Activated CD4-positive, alpha-beta T cell treated with anti-CD3 and anti-CD28 coated beads, Interleukin-2, amount 10 ng/mL, durations not matched to agents 7 days and 5 days (primary cell): ENCODE data around the gene NSD2. TPM values are rescaled to one million over a fixed set of nuclear protein-coding genes. Genes with fewer than 3 reads are reported as not detected.

Experiments
- CTCF ChIA-PET: fragments of 350-600 bp; sonication (Branson Sonifier 250); formaldehyde crosslinking; loops from one replicate; lab custom pipeline; 2021; ENCODE audit warnings: antibody characterized with exemption; lab: Charles Lee
- POLR2A ChIA-PET: fragments of 350-600 bp; sonication (Branson Sonifier 250); formaldehyde crosslinking; loops from one replicate; lab custom pipeline; 2021; ENCODE audit warnings: antibody characterized with exemption; lab: Charles Lee
- DNase-seq: peaks from one replicate; pipeline ENCODE4 v3.0.0-alpha.2; 2020
- H3K27ac Mint-ChIP-seq: one replicate; pipeline ENCODE4 v1.8.0; 2021; ENCODE audit warnings: mild to moderate bottlenecking, moderate library complexity, mixed read lengths
- H3K27me3 Mint-ChIP-seq: one replicate; pipeline ENCODE4 v1.8.0; 2021; ENCODE audit warnings: mixed read lengths
- H3K36me3 Mint-ChIP-seq: one replicate; pipeline ENCODE4 v1.8.0; 2021; ENCODE audit warnings: low read depth, mixed read lengths
- H3K4me1 Mint-ChIP-seq: one replicate; pipeline ENCODE4 v1.8.0; 2021; ENCODE audit warnings: mixed read lengths
- H3K4me3 Mint-ChIP-seq: one replicate; pipeline ENCODE4 v1.8.0; 2021; ENCODE audit warnings: mild to moderate bottlenecking, moderate library complexity, mixed read lengths
- H3K9me3 Mint-ChIP-seq: one replicate; pipeline ENCODE4 v1.8.0; 2021; ENCODE audit warnings: mixed read lengths
- total RNA-seq, 2 experiments: library from RNA; stranded (reverse); gene quantifications; one replicate each; pipeline ENCODE4 v1.2.3, GENCODE V29; 2021

The NSD2 gene
- total RNA-seq, 2 experiments from 2014 or later, result 248 to 271 TPM

GRCh38 chr4:1961038-1961437 lies 89.8 kb downstream of the NSD2 start:
- H3K9me3 Mint-ChIP-seq, result no peaks in the 10 kb centered on the region
- no peaks in the 10 kb centered on the region for H3K27me3 Mint-ChIP-seq
- ChIA-PET CTCF (interaction anchor here (0.6 kb wide), 1 partner anchor 203 kb away, joined by 4 read pairs; no protein-coding TSS in a partner anchor), POLR2A (no interaction called here)
- H3K4me1 Mint-ChIP-seq, result no peaks in the 10 kb centered on the region
- H3K4me3 Mint-ChIP-seq, result no peak overlapping the region
- peaks cover 89% of the 10 kb centered on the region for H3K36me3 Mint-ChIP-seq
- DNase-seq, result no peak
- no peak overlapping the region for H3K27ac Mint-ChIP-seq

- H3K9me3 Mint-ChIP-seq, result no peaks in the 10 kb centered on the region
- ChIA-PET POLR2A (no interaction called here), CTCF (interaction anchor here (0.6 kb wide), 1 partner anchor 203 kb away, joined by 4 read pairs; no protein-coding TSS in a partner anchor)
- H3K4me3 Mint-ChIP-seq, result no peak overlapping the region
- H3K27me3 Mint-ChIP-seq, result no peaks in the 10 kb centered on the region
- H3K27ac Mint-ChIP-seq, result no peak overlapping the region
- H3K4me1 Mint-ChIP-seq, result no peaks in the 10 kb centered on the region
- no peak for DNase-seq
- H3K36me3 Mint-ChIP-seq, result peaks cover 87% of the 10 kb centered on the region
These were observed 90.4 kb downstream of the NSD2 start for GRCh38 chr4:1961563-1961962.

- H3K4me3 Mint-ChIP-seq, result no peak overlapping the region
- H3K4me1 Mint-ChIP-seq, result no peaks in the 10 kb centered on the region
- ChIA-PET CTCF (interaction anchor here (0.6 kb wide), 1 partner anchor 510 kb away, joined by 3 read pairs; no protein-coding TSS in a partner anchor), POLR2A (no interaction called here)
- H3K9me3 Mint-ChIP-seq, result no peaks in the 10 kb centered on the region
- H3K27me3 Mint-ChIP-seq, result no peaks in the 10 kb centered on the region
- H3K27ac Mint-ChIP-seq, result no peak overlapping the region
- DNase-seq, result no peak
- peaks cover 86% of the 10 kb centered on the region for H3K36me3 Mint-ChIP-seq
These were observed 91.8 kb downstream of the NSD2 start for GRCh38 chr4:1962980-1963379.

- H3K9me3 Mint-ChIP-seq, result no peaks in the 10 kb centered on the region
- no peak overlapping the region for H3K4me3 Mint-ChIP-seq
- POLR2A ChIA-PET, result no interaction called here
- CTCF ChIA-PET, result interaction anchor here (0.6 to 1.0 kb wide), 4 partner anchors 9 to 514 kb away, joined by 3 to 5 read pairs (median 3); no protein-coding TSS in a partner anchor
- no peak for DNase-seq
- no peak overlapping the region for H3K27ac Mint-ChIP-seq
- H3K27me3 Mint-ChIP-seq, result no peaks in the 10 kb centered on the region
- H3K36me3 Mint-ChIP-seq, result peaks cover 82% of the 10 kb centered on the region
- H3K4me1 Mint-ChIP-seq, result no peaks in the 10 kb centered on the region
These were observed 93.2 kb downstream of the NSD2 start for GRCh38 chr4:1964443-1964842.

- ChIA-PET CTCF (interaction anchor here (1.0 kb wide), 1 partner anchor 11 kb away, joined by 3 read pairs; no protein-coding TSS in a partner anchor), POLR2A (no interaction called here)
- Mint-ChIP-seq H3K27me3 (no peaks in the 10 kb centered on the region), H3K36me3 (peaks cover 80% of the 10 kb centered on the region), H3K27ac (peak overlapping the region; percentile 3), H3K4me3 (no peak overlapping the region), H3K9me3 (no peaks in the 10 kb centered on the region), H3K4me1 (no peaks in the 10 kb centered on the region)
- DNase-seq, result no peak
These were observed 93.8 kb downstream of the NSD2 start for GRCh38 chr4:1964971-1965370.

- no peak for DNase-seq
- peak overlapping the region; percentile 14 for H3K27ac Mint-ChIP-seq
- POLR2A ChIA-PET, result no interaction called here
- no peaks in the 10 kb centered on the region for H3K9me3 Mint-ChIP-seq
- no peak overlapping the region for H3K4me3 Mint-ChIP-seq
- H3K36me3 Mint-ChIP-seq, result peaks cover 73% of the 10 kb centered on the region
- H3K4me1 Mint-ChIP-seq, result no peaks in the 10 kb centered on the region
- H3K27me3 Mint-ChIP-seq, result no peaks in the 10 kb centered on the region
- CTCF ChIA-PET, result no interaction called here
These were observed 96.4 kb downstream of the NSD2 start for GRCh38 chr4:1967512-1968149.

- CTCF ChIA-PET, result interaction anchor here (1.6 kb wide), 1 partner anchor 10 kb away, joined by 4 read pairs; no protein-coding TSS in a partner anchor
- H3K4me1 Mint-ChIP-seq, result no peaks in the 10 kb centered on the region
- H3K27ac Mint-ChIP-seq, result no peak overlapping the region
- no peak for DNase-seq
- POLR2A ChIA-PET, result no interaction called here
- no peaks in the 10 kb centered on the region for H3K9me3 Mint-ChIP-seq
- H3K27me3 Mint-ChIP-seq, result no peaks in the 10 kb centered on the region
- peaks cover 69% of the 10 kb centered on the region for H3K36me3 Mint-ChIP-seq
- H3K4me3 Mint-ChIP-seq, result no peak overlapping the region
These were observed 97.6 kb downstream of the NSD2 start for GRCh38 chr4:1968686-1969295.

- no peaks in the 10 kb centered on the region for H3K9me3 Mint-ChIP-seq
- peak overlapping the region; percentile 65 for H3K27ac Mint-ChIP-seq
- no peak overlapping the region for H3K4me3 Mint-ChIP-seq
- POLR2A ChIA-PET, result no interaction called here
- CTCF ChIA-PET, result interaction anchor here (1.6 kb wide), 1 partner anchor 12 kb away, joined by 4 read pairs; no protein-coding TSS in a partner anchor
- no peaks in the 10 kb centered on the region for H3K4me1 Mint-ChIP-seq
- no peaks in the 10 kb centered on the region for H3K27me3 Mint-ChIP-seq
- no peak for DNase-seq
- peaks cover 64% of the 10 kb centered on the region for H3K36me3 Mint-ChIP-seq
These were observed 98.9 kb downstream of the NSD2 start for GRCh38 chr4:1969928-1970723.

GRCh38 chr4:1970926-1971325 lies 99.7 kb downstream of the NSD2 start:
- no peaks in the 10 kb centered on the region for H3K9me3 Mint-ChIP-seq
- CTCF ChIA-PET, result no interaction called here
- DNase-seq, result no peak
- no peaks in the 10 kb centered on the region for H3K27me3 Mint-ChIP-seq
- H3K4me3 Mint-ChIP-seq, result no peak overlapping the region
- POLR2A ChIA-PET, result no interaction called here
- peak overlapping the region; percentile 33 for H3K27ac Mint-ChIP-seq
- H3K4me1 Mint-ChIP-seq, result no peaks in the 10 kb centered on the region
- peaks cover 63% of the 10 kb centered on the region for H3K36me3 Mint-ChIP-seq

GRCh38 chr4:1971456-1972200 lies 100.4 kb downstream of the NSD2 start:
- CTCF ChIA-PET, result interaction anchor here (0.6 kb wide), 1 partner anchor 13 kb away, joined by 3 read pairs; no protein-coding TSS in a partner anchor

GRCh38 chr4:1972414-1972813 lies 101.2 kb downstream of the NSD2 start:
- H3K36me3 Mint-ChIP-seq, result peaks cover 60% of the 10 kb centered on the region
- no peak overlapping the region for H3K27ac Mint-ChIP-seq
- POLR2A ChIA-PET, result no interaction called here
- DNase-seq, result no peak
- no peaks in the 10 kb centered on the region for H3K4me1 Mint-ChIP-seq
- CTCF ChIA-PET, result interaction anchor here (0.6 kb wide), 1 partner anchor 13 kb away, joined by 3 read pairs; no protein-coding TSS in a partner anchor
- H3K27me3 Mint-ChIP-seq, result no peaks in the 10 kb centered on the region
- H3K9me3 Mint-ChIP-seq, result no peaks in the 10 kb centered on the region
- H3K4me3 Mint-ChIP-seq, result no peak overlapping the region

More at GRCh38 chr4:1971456-1972200, 100.4 kb downstream of the NSD2 start:
- DNase-seq, result no peak
- Mint-ChIP-seq H3K4me3 (no peak overlapping the region), H3K36me3 (peaks cover 63% of the 10 kb centered on the region), H3K4me1 (no peaks in the 10 kb centered on the region), H3K27me3 (no peaks in the 10 kb centered on the region), H3K27ac (peak overlapping the region; percentile 33), H3K9me3 (no peaks in the 10 kb centered on the region)
- POLR2A ChIA-PET, result no interaction called here

GRCh38 chr4:1973218-1973617 lies 102.0 kb downstream of the NSD2 start:
- CTCF ChIA-PET, result interaction anchor here (0.6 kb wide), 1 partner anchor 599 kb away, joined by 3 read pairs; no protein-coding TSS in a partner anchor
- POLR2A ChIA-PET, result no interaction called here
- Mint-ChIP-seq H3K4me1 (no peaks in the 10 kb centered on the region), H3K4me3 (no peak overlapping the region), H3K36me3 (peaks cover 59% of the 10 kb centered on the region), H3K27me3 (no peaks in the 10 kb centered on the region), H3K27ac (no peak overlapping the region), H3K9me3 (no peaks in the 10 kb centered on the region)
- no peak for DNase-seq
